ENCODE results near the gene HPCAL1. TPM values are rescaled to one million over a fixed set of nuclear protein-coding genes. Genes with fewer than 3 reads are reported as not detected.
A peak's percentile ranks its signal among the peaks of the same experiment; 100 is the strongest.

Gene HPCAL1
- total RNA-seq, 1 donor from 2014 or later: 17.3 TPM

DNA sequence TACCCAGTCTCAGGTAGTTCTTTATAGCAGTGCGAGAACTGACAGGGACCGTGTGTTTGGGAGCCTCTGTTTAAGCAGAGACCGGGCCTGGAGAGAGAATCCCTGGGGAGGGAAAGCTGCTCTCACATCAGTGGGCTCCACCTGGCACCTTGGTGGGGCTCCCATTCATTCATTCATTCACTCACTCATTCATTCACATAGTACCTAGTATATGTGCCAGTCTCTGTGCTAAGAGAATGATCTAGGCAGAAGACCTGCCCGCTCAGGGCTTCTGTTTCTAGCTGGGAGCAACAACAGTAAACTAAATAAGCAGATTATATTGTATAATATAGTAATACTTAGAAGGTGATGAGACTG lies 17.8 kb downstream of the HPCAL1 start:
- Mint-ChIP-seq H3K27me3 (ENCODE audit: low read depth) (no peaks in the 10 kb centered on the region), H3K4me1 (peaks cover 12% of the 10 kb centered on the region), H3K4me3 (no peak overlapping the region), H3K9me3 (no peaks in the 10 kb centered on the region), H3K27ac (ENCODE audit: unreplicated experiment) (no peak overlapping the region), H3K36me3 (ENCODE audit: low read depth) (peaks cover 9% of the 10 kb centered on the region)
- no peak for DNase-seq (ENCODE audit: low read depth, low spot score)
- TF ChIP-seq CTCF (conservative IDR thresholded peaks at IDR 0.05): no peak

- TF ChIP-seq CTCF (conservative IDR thresholded peaks at IDR 0.05): no peak
- no peaks in the 10 kb centered on the region for H3K27me3 Mint-ChIP-seq (ENCODE audit: low read depth)
- peaks cover 9% of the 10 kb centered on the region for H3K36me3 Mint-ChIP-seq (ENCODE audit: low read depth)
- peak overlapping the region; percentile 31 for H3K27ac Mint-ChIP-seq (ENCODE audit: unreplicated experiment)
- no peak overlapping the region for H3K4me3 Mint-ChIP-seq
- peaks cover 14% of the 10 kb centered on the region for H3K4me1 Mint-ChIP-seq
- DNase-seq (ENCODE audit: low read depth, low spot score): no peak
- H3K9me3 Mint-ChIP-seq: no peaks in the 10 kb centered on the region
Observed at GRCh38 chr2:10320933-10321332, 18.2 kb downstream of the HPCAL1 start.

- no peaks in the 10 kb centered on the region for H3K27me3 Mint-ChIP-seq (ENCODE audit: low read depth)
- H3K36me3 Mint-ChIP-seq (ENCODE audit: low read depth): peaks cover 5% of the 10 kb centered on the region
- H3K4me1 Mint-ChIP-seq: peaks cover 15% of the 10 kb centered on the region
- DNase-seq (ENCODE audit: low read depth, low spot score): no peak
- no peaks in the 10 kb centered on the region for H3K9me3 Mint-ChIP-seq
- no peak for TF ChIP-seq CTCF (conservative IDR thresholded peaks at IDR 0.05)
- H3K27ac Mint-ChIP-seq (ENCODE audit: unreplicated experiment): no peak overlapping the region
- no peak overlapping the region for H3K4me3 Mint-ChIP-seq
Observed at GRCh38 chr2:10321622-10322021, 18.9 kb downstream of the HPCAL1 start.

GRCh38 chr2:10322481-10322880 lies 19.8 kb downstream of the HPCAL1 start:
- no peak for TF ChIP-seq CTCF (conservative IDR thresholded peaks at IDR 0.05)
- H3K27ac Mint-ChIP-seq (ENCODE audit: unreplicated experiment): no peak overlapping the region
- peaks cover 15% of the 10 kb centered on the region for H3K4me1 Mint-ChIP-seq
- no peaks in the 10 kb centered on the region for H3K9me3 Mint-ChIP-seq
- H3K4me3 Mint-ChIP-seq: no peak overlapping the region
- no peak for DNase-seq (ENCODE audit: low read depth, low spot score)
- no peaks in the 10 kb centered on the region for H3K27me3 Mint-ChIP-seq (ENCODE audit: low read depth)
- peaks cover 5% of the 10 kb centered on the region for H3K36me3 Mint-ChIP-seq (ENCODE audit: low read depth)

- H3K4me3 Mint-ChIP-seq: no peak overlapping the region
- H3K36me3 Mint-ChIP-seq (ENCODE audit: low read depth): peaks cover 5% of the 10 kb centered on the region
- H3K27ac Mint-ChIP-seq (ENCODE audit: unreplicated experiment): no peak overlapping the region
- TF ChIP-seq CTCF (conservative IDR thresholded peaks at IDR 0.05): no peak
- DNase-seq (ENCODE audit: low read depth, low spot score): no peak
- no peaks in the 10 kb centered on the region for H3K27me3 Mint-ChIP-seq (ENCODE audit: low read depth)
- peaks cover 15% of the 10 kb centered on the region for H3K4me1 Mint-ChIP-seq
- no peaks in the 10 kb centered on the region for H3K9me3 Mint-ChIP-seq
Observed at GRCh38 chr2:10322973-10323372, 20.3 kb downstream of the HPCAL1 start.

GRCh38 chr2:10323535-10323934 lies 20.8 kb downstream of the HPCAL1 start:
- no peaks in the 10 kb centered on the region for H3K9me3 Mint-ChIP-seq
- TF ChIP-seq CTCF (conservative IDR thresholded peaks at IDR 0.05): no peak
- H3K4me3 Mint-ChIP-seq: no peak overlapping the region
- DNase-seq (ENCODE audit: low read depth, low spot score): no peak
- peaks cover 5% of the 10 kb centered on the region for H3K36me3 Mint-ChIP-seq (ENCODE audit: low read depth)
- peaks cover 15% of the 10 kb centered on the region for H3K4me1 Mint-ChIP-seq
- H3K27ac Mint-ChIP-seq (ENCODE audit: unreplicated experiment): no peak overlapping the region
- no peaks in the 10 kb centered on the region for H3K27me3 Mint-ChIP-seq (ENCODE audit: low read depth)

Data from neural crest cell (in vitro differentiated cells).